ENCODE data around the gene FBXO17.

FBXO17 gene

GRCh38 chr19:38891771-38892170 lies 83.8 kb downstream of the FBXO17 start:
- no peak for DNase-seq (ENCODE audit: low spot score)
- TF ChIP-seq CTCF (IDR thresholded peaks at IDR 0.05; ENCODE audit: extremely low read depth, missing control alignments) = no peak

All from GM20000 (cell line).